Measurements from ENCODE around the gene SHE. TPM values are rescaled to one million over a fixed set of nuclear protein-coding genes. Genes with fewer than 3 reads are reported as not detected.

Gene SHE
- total RNA-seq, 1 experiment from 2014 or later: 0.79 TPM

DNA sequence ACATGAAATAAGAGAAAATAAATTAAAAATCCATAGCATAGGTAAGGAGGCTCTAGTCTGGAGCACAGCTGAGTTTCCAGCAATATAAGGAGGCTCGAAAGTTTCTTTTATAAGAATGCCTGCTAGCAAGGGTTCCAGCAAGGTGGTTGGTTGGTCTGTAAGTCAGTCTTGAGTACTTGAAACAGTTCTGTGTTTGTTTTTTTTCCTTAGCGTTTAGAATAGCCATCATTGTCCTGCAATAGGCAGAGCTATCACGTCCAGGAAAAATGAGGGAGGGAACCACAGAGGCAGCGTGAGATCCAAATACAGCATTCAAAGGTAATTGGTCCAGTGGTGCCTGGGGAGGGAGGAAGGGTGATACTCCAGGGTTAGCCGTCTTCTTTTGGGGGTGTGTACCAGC, 47.9 kb upstream of the SHE start:
- POLR2A ChIA-PET: no interaction called here
- Mint-ChIP-seq H3K4me1 (no peaks in the 10 kb centered on the region; the same call in 1 of the 2 replicates), H3K9me3 (no peaks in the 10 kb centered on the region), H3K4me3 (no peak overlapping the region), H3K36me3 (peaks cover 61% of the 10 kb centered on the region), H3K27ac (no peak overlapping the region), H3K27me3 (ENCODE audit: low read depth) (no peaks in the 10 kb centered on the region)
- TF ChIP-seq ZNF263 (CRISPR knock-in tag; IDR thresholded peaks at IDR 0.05; ENCODE audit: low read depth): no peak
- no peak for TF ChIP-seq IRF1 (CRISPR knock-in tag; IDR thresholded peaks at IDR 0.05)
- no peak for TF ChIP-seq ELF4 (CRISPR knock-in tag; IDR thresholded peaks at IDR 0.05; ENCODE audit: low read depth)
- no peak for TF ChIP-seq CREB1 (CRISPR knock-in tag; IDR thresholded peaks at IDR 0.05)
- TF ChIP-seq ZNF423 (CRISPR knock-in tag; IDR thresholded peaks at IDR 0.05): no peak
- no peak for TF ChIP-seq ZNF219 (CRISPR knock-in tag; IDR thresholded peaks at IDR 0.05; ENCODE audit: borderline replicate concordance)
- no peak for TF ChIP-seq ESRRA (CRISPR knock-in tag; IDR thresholded peaks at IDR 0.05; ENCODE audit: borderline replicate concordance)
- CTCF ChIA-PET: interaction anchor here (1.3 kb wide), 1 partner anchor 70 kb away, joined by 9 read pairs; no protein-coding TSS in a partner anchor
- ATAC-seq (no peak), DNase-seq (ENCODE audit: low spot score) (no peak)

DNA sequence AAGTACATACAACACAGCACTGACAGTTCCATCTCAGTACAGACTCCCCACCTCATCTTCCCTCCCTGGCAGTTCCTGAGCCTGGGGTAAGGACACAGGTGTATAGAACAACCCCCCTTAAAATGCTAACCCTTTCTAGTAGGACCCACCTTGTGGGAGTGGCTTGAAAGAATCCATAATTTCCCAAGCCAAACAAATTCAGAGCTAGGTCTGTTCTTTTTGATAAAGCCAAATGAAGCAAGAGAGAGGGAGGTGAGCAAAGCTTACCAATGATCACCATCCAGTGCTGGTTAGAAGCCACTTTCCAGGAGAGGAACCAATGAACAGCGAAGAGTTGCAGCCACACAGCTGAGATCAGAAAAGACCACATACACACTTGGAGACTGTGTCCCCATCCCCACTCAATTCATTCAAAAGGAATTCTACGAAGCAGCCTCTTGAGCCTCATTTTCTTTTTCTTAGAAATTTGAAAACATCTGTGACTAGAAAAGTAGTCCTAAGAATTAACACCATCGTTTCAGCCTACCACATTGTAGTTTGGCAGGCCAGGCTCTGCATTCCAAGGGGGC, 47.1 kb upstream of the SHE start:
- CTCF ChIA-PET: interaction anchor here (1.3 kb wide), 1 partner anchor 70 kb away, joined by 9 read pairs; no protein-coding TSS in a partner anchor
- Mint-ChIP-seq H3K9me3 (no peaks in the 10 kb centered on the region), H3K4me1 (no peaks in the 10 kb centered on the region; the same call in 1 of the 2 replicates), H3K36me3 (peaks cover 54% of the 10 kb centered on the region), H3K27ac (no peak overlapping the region; the same call in 1 of the 2 replicates), H3K27me3 (ENCODE audit: low read depth) (no peaks in the 10 kb centered on the region), H3K4me3 (no peak overlapping the region)
- ATAC-seq (no peak), DNase-seq (ENCODE audit: low spot score) (no peak)
- TF ChIP-seq ZNF532 (CRISPR knock-in tag; IDR thresholded peaks at IDR 0.05; ENCODE audit: borderline replicate concordance): no peak
- no peak for TF ChIP-seq CBFB (CRISPR knock-in tag; IDR thresholded peaks at IDR 0.05; ENCODE audit: low read depth)
- no peak for TF ChIP-seq E2F5 (CRISPR knock-in tag; IDR thresholded peaks at IDR 0.05)
- TF ChIP-seq, protein P1, sequence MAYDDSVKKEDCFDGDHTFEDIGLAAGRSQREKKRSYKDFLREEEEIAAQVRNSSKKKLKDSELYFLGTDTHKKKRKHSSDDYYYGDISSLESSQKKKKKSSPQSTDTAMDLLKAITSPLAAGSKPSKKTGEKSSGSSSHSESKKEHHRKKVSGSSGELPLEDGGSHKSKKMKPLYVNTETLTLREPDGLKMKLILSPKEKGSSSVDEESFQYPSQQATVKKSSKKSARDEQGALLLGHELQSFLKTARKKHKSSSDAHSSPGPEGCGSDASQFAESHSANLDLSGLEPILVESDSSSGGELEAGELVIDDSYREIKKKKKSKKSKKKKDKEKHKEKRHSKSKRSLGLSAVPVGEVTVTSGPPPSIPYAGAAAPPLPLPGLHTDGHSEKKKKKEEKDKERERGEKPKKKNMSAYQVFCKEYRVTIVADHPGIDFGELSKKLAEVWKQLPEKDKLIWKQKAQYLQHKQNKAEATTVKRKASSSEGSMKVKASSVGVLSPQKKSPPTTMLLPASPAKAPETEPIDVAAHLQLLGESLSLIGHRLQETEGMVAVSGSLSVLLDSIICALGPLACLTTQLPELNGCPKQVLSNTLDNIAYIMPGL (CRISPR knock-in tag; IDR thresholded peaks at IDR 0.05): no peak
- no peak for TF ChIP-seq CDX4 (CRISPR knock-in tag; IDR thresholded peaks at IDR 0.05; ENCODE audit: borderline replicate concordance)
- TF ChIP-seq CREM (CRISPR knock-in tag; IDR thresholded peaks at IDR 0.05): no peak
- no peak for TF ChIP-seq E2F1 (CRISPR knock-in tag; IDR thresholded peaks at IDR 0.05)
- TF ChIP-seq NFATC4 (CRISPR knock-in tag; IDR thresholded peaks at IDR 0.05): no peak
- TF ChIP-seq TP53 (CRISPR knock-in tag; IDR thresholded peaks at IDR 0.05): no peak
- TF ChIP-seq ZNF232 (CRISPR knock-in tag; IDR thresholded peaks at IDR 0.05): no peak
- TF ChIP-seq TEAD4 (CRISPR knock-in tag; IDR thresholded peaks at IDR 0.05): no peak
- TF ChIP-seq NFYB (CRISPR knock-in tag; conservative IDR thresholded peaks at IDR 0.05; ENCODE audit: low read depth): no peak
- no peak for TF ChIP-seq ZNF671 (CRISPR knock-in tag; IDR thresholded peaks at IDR 0.05)
- no peak for TF ChIP-seq NR3C1 (CRISPR knock-in tag; conservative IDR thresholded peaks at IDR 0.05; ENCODE audit: low read depth)
- TF ChIP-seq USF2 (CRISPR knock-in tag; IDR thresholded peaks at IDR 0.05): no peak
- TF ChIP-seq MXD4 (CRISPR knock-in tag; IDR thresholded peaks at IDR 0.05; ENCODE audit: borderline replicate concordance): no peak
- TF ChIP-seq TEAD1 (CRISPR knock-in tag; IDR thresholded peaks at IDR 0.05): no peak
- POLR2A ChIA-PET: no interaction called here
